WI38 (cell line): ENCODE measurements around the gene NEUROD4.

Experiments
- H3K4me3 ChIP-seq: 2 replicates; pipeline ENCODE4 v1.5.1; 2011; ENCODE audit warnings: low read depth, mild to moderate bottlenecking, control low read depth, low read length
- TF ChIP-seq, protein P1 (sequence below): IDR thresholded peaks from 2 replicates; pipeline ENCODE4 v1.5.1; 2012; ENCODE audit warnings: low read depth, mild to moderate bottlenecking, control low read depth, low read length

NEUROD4 gene

GRCh38 chr12:55073043-55074022 is 53.6 kb downstream of the NEUROD4 start:
- no peak overlapping the region for H3K4me3 ChIP-seq
- TF ChIP-seq, protein P1, sequence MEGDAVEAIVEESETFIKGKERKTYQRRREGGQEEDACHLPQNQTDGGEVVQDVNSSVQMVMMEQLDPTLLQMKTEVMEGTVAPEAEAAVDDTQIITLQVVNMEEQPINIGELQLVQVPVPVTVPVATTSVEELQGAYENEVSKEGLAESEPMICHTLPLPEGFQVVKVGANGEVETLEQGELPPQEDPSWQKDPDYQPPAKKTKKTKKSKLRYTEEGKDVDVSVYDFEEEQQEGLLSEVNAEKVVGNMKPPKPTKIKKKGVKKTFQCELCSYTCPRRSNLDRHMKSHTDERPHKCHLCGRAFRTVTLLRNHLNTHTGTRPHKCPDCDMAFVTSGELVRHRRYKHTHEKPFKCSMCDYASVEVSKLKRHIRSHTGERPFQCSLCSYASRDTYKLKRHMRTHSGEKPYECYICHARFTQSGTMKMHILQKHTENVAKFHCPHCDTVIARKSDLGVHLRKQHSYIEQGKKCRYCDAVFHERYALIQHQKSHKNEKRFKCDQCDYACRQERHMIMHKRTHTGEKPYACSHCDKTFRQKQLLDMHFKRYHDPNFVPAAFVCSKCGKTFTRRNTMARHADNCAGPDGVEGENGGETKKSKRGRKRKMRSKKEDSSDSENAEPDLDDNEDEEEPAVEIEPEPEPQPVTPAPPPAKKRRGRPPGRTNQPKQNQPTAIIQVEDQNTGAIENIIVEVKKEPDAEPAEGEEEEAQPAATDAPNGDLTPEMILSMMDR, result peak; percentile 74

- TF ChIP-seq, protein P1, result no peak
- H3K4me3 ChIP-seq, result no peak overlapping the region
These were observed 55.0 kb downstream of the NEUROD4 start for GRCh38 chr12:55074806-55075205.
